WTC11 (cell line): Measurements from ENCODE around the gene ARHGAP26. TPM values are rescaled to one million over a fixed set of nuclear protein-coding genes. Genes with fewer than 3 reads are reported as not detected.
A peak's percentile ranks its signal among the peaks of the same experiment; 100 is the strongest.

Experiments
- ATAC-seq: fragments of 200-7000 bp; cut with Tn5 transposase; 2 replicates; pipeline ENCODE4 v1.10.0; 2021; ENCODE audit warnings: mild to moderate bottlenecking, moderate library complexity
- CTCF ChIA-PET: fragments of 300-600 bp; sonication (Branson Sonifier 250); formaldehyde crosslinking; loops from one replicate; lab custom pipeline; 2021; ENCODE audit warnings: antibody characterized with exemption; lab: Charles Lee
- POLR2A ChIA-PET: fragments of 350-600 bp; sonication (Branson Sonifier 250); formaldehyde crosslinking; loops from one replicate; lab custom pipeline; 2021; ENCODE audit warnings: antibody characterized with exemption; lab: Charles Lee
- DNase-seq: peaks from one replicate; pipeline ENCODE4 v3.0.0; 2021; ENCODE audit warnings: low spot score
- H3K27ac Mint-ChIP-seq: 2 replicates; pipeline ENCODE4 v1.8.0; 2021; ENCODE audit warnings: mixed read lengths
- H3K27me3 Mint-ChIP-seq: 2 replicates; pipeline ENCODE4 v1.8.0; 2021; ENCODE audit warnings: low read depth, mild to moderate bottlenecking, moderate library complexity, mixed read lengths
- H3K36me3 Mint-ChIP-seq: 2 replicates; pipeline ENCODE4 v1.8.0; 2021; ENCODE audit warnings: mixed read lengths
- H3K4me1 Mint-ChIP-seq: 2 replicates; pipeline ENCODE4 v1.8.0; 2022; ENCODE audit warnings: mixed read lengths
- H3K4me3 Mint-ChIP-seq: 2 replicates; pipeline ENCODE4 v1.8.0; 2021; ENCODE audit warnings: mild to moderate bottlenecking, moderate library complexity, mixed read lengths
- H3K9me3 Mint-ChIP-seq: 2 replicates; pipeline ENCODE4 v1.8.0; 2021; ENCODE audit warnings: mixed read lengths
- ATF1 ChIP-seq: sonication (generic); formaldehyde crosslinking; IDR thresholded peaks from 2 replicates; pipeline ENCODE4 v1.8.1; 2023; ENCODE audit warnings: mild to moderate bottlenecking, moderate library complexity, missing genetic modification reagents
- ATF6 ChIP-seq: sonication (generic); formaldehyde crosslinking; IDR thresholded peaks from 2 replicates; pipeline ENCODE4 v1.8.1; 2023; ENCODE audit warnings: mild to moderate bottlenecking, missing genetic modification reagents
- CBFB ChIP-seq: sonication (generic); formaldehyde crosslinking; IDR thresholded peaks from 2 replicates; pipeline ENCODE4 v1.8.1; 2022; ENCODE audit warnings: mild to moderate bottlenecking, low read depth, missing genetic modification reagents
- ERG ChIP-seq: fragments of 250-450 bp; sonication (Bioruptor Pico); IDR thresholded peaks from 2 replicates; pipeline ENCODE4 v1.8.0; 2021; ENCODE audit warnings: mild to moderate bottlenecking
- ETV6 ChIP-seq: sonication (generic); formaldehyde crosslinking; IDR thresholded peaks from 2 replicates; pipeline ENCODE4 v1.8.1; 2022; ENCODE audit warnings: mild to moderate bottlenecking, missing genetic modification reagents
- FOXP1 ChIP-seq: sonication (generic); formaldehyde crosslinking; IDR thresholded peaks from 2 replicates; pipeline ENCODE4 v1.8.0; 2022; ENCODE audit warnings: missing genetic modification reagents, mild to moderate bottlenecking, moderate library complexity, borderline replicate concordance
- HMGA2 ChIP-seq: fragments of 250-450 bp; sonication (Bioruptor Pico); IDR thresholded peaks from 2 replicates; pipeline ENCODE4 v1.4.0; 2021; ENCODE audit warnings: mild to moderate bottlenecking, moderate library complexity
- JUN ChIP-seq: sonication (generic); formaldehyde crosslinking; IDR thresholded peaks from 2 replicates; pipeline ENCODE4 v1.8.0; 2023; ENCODE audit warnings: mild to moderate bottlenecking, missing genetic modification reagents
- NFATC4 ChIP-seq: fragments of 250-450 bp; sonication (Bioruptor Pico); IDR thresholded peaks from 2 replicates; pipeline ENCODE4 v1.9.0; 2021; ENCODE audit warnings: mild to moderate bottlenecking
- SMAD3 ChIP-seq: sonication (generic); formaldehyde crosslinking; IDR thresholded peaks from 2 replicates; pipeline ENCODE4 v1.8.0; 2022; ENCODE audit warnings: missing genetic modification reagents, mild to moderate bottlenecking, borderline replicate concordance
- ZNF138 ChIP-seq: sonication (generic); formaldehyde crosslinking; conservative IDR thresholded peaks from 2 replicates; pipeline ENCODE4 v1.8.1; 2022; ENCODE audit warnings: mild to moderate bottlenecking, moderate library complexity, missing genetic modification reagents
- ZNF281 ChIP-seq: sonication (generic); formaldehyde crosslinking; IDR thresholded peaks from 2 replicates; pipeline ENCODE4 v1.8.0; 2023; ENCODE audit warnings: mild to moderate bottlenecking, missing genetic modification reagents
- ZNF423 ChIP-seq: fragments of 250-450 bp; sonication (Bioruptor Pico); IDR thresholded peaks from 2 replicates; pipeline ENCODE4 v2.1.2; 2022; ENCODE audit warnings: mild to moderate bottlenecking, moderate library complexity
- ZNF425 ChIP-seq: fragments of 250-450 bp; sonication (Bioruptor Pico); conservative IDR thresholded peaks from 2 replicates; pipeline ENCODE4 v1.9.0; 2021; ENCODE audit warnings: mild to moderate bottlenecking
- total RNA-seq: library from RNA; stranded (reverse); gene quantifications from 3 replicates; pipeline ENCODE4 v1.2.3, GENCODE V29; 2021

The ARHGAP26 gene
- total RNA-seq, 1 experiment from 2014 or later, result 22.3 TPM

- TF ChIP-seq CBFB (CRISPR knock-in tag) (no peak), JUN (CRISPR knock-in tag) (no peak), ZNF423 (CRISPR knock-in tag) (no peak)
- TF ChIP-seq, all 79 proteins: peak for 0
- Mint-ChIP-seq H3K4me3 (no peak overlapping the region), H3K9me3 (no peaks in the 10 kb centered on the region), H3K27ac (no peak overlapping the region; the same call in 1 of the 2 replicates), H3K4me1 (peaks cover 31% of the 10 kb centered on the region), H3K27me3 (no peaks in the 10 kb centered on the region), H3K36me3 (no peaks in the 10 kb centered on the region)
- peak; percentile 65 for ATAC-seq
- POLR2A ChIA-PET, result no interaction called here
- CTCF ChIA-PET, result interaction anchor here (0.9 to 1.4 kb wide), 3 partner anchors 9 to 20 kb away, joined by 3 read pairs; no protein-coding TSS in a partner anchor
- no peak for DNase-seq
These were observed 253.4 kb downstream of the ARHGAP26 start for GRCh38 chr5:143023411-143024096.

GRCh38 chr5:143024228-143024920 lies 254.2 kb downstream of the ARHGAP26 start:
- CTCF ChIA-PET, result interaction anchor here (0.9 to 1.4 kb wide), 3 partner anchors 10 to 21 kb away, joined by 3 read pairs; no protein-coding TSS in a partner anchor
- no peak overlapping the region for H3K4me3 Mint-ChIP-seq
- no peaks in the 10 kb centered on the region for H3K27me3 Mint-ChIP-seq
- no peaks in the 10 kb centered on the region for H3K36me3 Mint-ChIP-seq
- H3K4me1 Mint-ChIP-seq, result peaks cover 24% of the 10 kb centered on the region
- no peak overlapping the region; the same call in 1 of the 2 replicates for H3K27ac Mint-ChIP-seq
- ATAC-seq (no peak), DNase-seq (no peak)
- no peak for TF ChIP-seq NFATC4
- POLR2A ChIA-PET, result interaction anchor here (0.6 kb wide), 1 partner anchor 269 kb away, joined by 3 read pairs; no protein-coding TSS in a partner anchor
- H3K9me3 Mint-ChIP-seq, result no peaks in the 10 kb centered on the region

GRCh38 chr5:143025376-143025775 lies 255.2 kb downstream of the ARHGAP26 start:
- no peaks in the 10 kb centered on the region for H3K36me3 Mint-ChIP-seq
- H3K4me1 Mint-ChIP-seq, result peaks cover 14% of the 10 kb centered on the region
- CTCF ChIA-PET, result no interaction called here
- no peak overlapping the region for H3K27ac Mint-ChIP-seq
- H3K9me3 Mint-ChIP-seq, result no peaks in the 10 kb centered on the region
- H3K4me3 Mint-ChIP-seq, result no peak overlapping the region
- no peak for ATAC-seq
- no peaks in the 10 kb centered on the region for H3K27me3 Mint-ChIP-seq
- TF ChIP-seq CBFB (CRISPR knock-in tag), result no peak
- TF ChIP-seq ZNF138 (CRISPR knock-in tag), result no peak
- no peak for TF ChIP-seq ZNF281
- TF ChIP-seq ATF6 (CRISPR knock-in tag), result no peak
- TF ChIP-seq ETV6 (CRISPR knock-in tag), result no peak
- TF ChIP-seq FOXP1 (CRISPR knock-in tag), result no peak
- no peak for TF ChIP-seq ATF1 (CRISPR knock-in tag)
- no peak for TF ChIP-seq ZNF425
- TF ChIP-seq ERG (CRISPR knock-in tag), result no peak
- TF ChIP-seq SMAD3 (CRISPR knock-in tag), result no peak
- TF ChIP-seq HMGA2 (CRISPR knock-in tag), result no peak
- POLR2A ChIA-PET, result no interaction called here
- no peak for DNase-seq
